Measurements from ENCODE around the gene NT5M. TPM values are rescaled to one million over a fixed set of nuclear protein-coding genes. Genes with fewer than 3 reads are reported as not detected.
"Not testable (repeated sequence)": the region's sequence is repeated elsewhere in the genome, so short reads cannot be mapped to it uniquely, and the experiment has no call there.

The NT5M gene
- 8.2 TPM for total RNA-seq (ENCODE audit: unreplicated experiment)
- long read RNA-seq, partial matches to known transcripts, result 0 of 2 reads
- long read RNA-seq, other reads (novel, unspliced or antisense), result 0 of 2 reads

DNA sequence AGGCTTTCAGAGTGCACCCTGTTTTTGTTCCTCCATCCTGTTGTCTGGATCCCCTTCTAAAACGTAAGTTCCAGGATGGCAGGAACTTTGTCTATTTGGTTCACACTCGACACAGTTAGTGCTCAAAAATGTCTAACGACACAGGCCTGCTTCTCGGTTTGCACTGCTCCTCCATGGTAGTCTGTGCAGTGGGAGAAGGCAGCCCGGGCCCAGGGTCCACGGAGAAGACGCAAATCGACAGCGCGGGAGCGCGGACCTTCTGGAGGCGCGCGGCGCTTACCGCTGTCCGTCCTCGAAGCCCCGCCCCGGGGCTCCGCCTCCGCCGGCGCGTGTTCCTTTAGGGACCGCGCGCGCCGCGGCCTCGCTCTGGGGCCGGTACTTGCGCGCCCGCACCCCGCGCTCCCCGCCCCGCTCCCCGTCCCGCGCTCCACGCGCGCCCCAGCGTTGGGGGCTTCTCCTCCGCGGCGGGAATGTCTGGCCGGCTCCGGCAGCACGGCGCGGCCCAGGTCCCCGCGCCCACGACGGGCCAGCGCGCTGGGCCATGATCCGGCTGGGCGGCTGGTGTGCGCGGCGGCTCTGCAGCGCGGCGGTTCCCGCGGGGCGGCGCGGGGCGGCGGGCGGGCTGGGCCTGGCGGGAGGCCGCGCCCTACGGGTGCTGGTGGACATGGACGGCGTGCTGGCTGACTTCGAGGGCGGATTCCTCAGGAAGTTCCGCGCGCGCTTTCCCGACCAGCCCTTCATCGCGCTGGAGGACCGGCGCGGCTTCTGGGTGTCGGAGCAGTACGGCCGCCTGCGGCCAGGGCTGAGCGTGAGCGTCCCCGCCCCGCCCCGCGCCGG lies at the start of gene NT5M:
Gene NT5M, plus strand, starts transcription at position 364 of the 837 bp plus-strand sequence. Its CDS starts 178 bp downstream, at position 542.
- Mint-ChIP-seq H3K36me3 (ENCODE audit: unreplicated experiment) (no peaks in the 10 kb centered on the region), H3K27ac (ENCODE audit: unreplicated experiment) (peak within 1 kb of the TSS; percentile 83), H3K9me3 (ENCODE audit: unreplicated experiment) (peaks cover 2% of the 10 kb centered on the region), H3K4me3 (ENCODE audit: unreplicated experiment) (peak within 1 kb of the TSS; percentile 90), H3K27me3 (ENCODE audit: unreplicated experiment) (no peaks in the 10 kb centered on the region), H3K4me1 (ENCODE audit: low read depth, unreplicated experiment) (peaks cover 7% of the 10 kb centered on the region)
- TF ChIP-seq, protein P1, sequence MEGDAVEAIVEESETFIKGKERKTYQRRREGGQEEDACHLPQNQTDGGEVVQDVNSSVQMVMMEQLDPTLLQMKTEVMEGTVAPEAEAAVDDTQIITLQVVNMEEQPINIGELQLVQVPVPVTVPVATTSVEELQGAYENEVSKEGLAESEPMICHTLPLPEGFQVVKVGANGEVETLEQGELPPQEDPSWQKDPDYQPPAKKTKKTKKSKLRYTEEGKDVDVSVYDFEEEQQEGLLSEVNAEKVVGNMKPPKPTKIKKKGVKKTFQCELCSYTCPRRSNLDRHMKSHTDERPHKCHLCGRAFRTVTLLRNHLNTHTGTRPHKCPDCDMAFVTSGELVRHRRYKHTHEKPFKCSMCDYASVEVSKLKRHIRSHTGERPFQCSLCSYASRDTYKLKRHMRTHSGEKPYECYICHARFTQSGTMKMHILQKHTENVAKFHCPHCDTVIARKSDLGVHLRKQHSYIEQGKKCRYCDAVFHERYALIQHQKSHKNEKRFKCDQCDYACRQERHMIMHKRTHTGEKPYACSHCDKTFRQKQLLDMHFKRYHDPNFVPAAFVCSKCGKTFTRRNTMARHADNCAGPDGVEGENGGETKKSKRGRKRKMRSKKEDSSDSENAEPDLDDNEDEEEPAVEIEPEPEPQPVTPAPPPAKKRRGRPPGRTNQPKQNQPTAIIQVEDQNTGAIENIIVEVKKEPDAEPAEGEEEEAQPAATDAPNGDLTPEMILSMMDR (IDR thresholded peaks at IDR 0.05; ENCODE audit: partially characterized antibody, unreplicated experiment), result no peak
- DNase-seq, result peak; percentile 82

DNA sequence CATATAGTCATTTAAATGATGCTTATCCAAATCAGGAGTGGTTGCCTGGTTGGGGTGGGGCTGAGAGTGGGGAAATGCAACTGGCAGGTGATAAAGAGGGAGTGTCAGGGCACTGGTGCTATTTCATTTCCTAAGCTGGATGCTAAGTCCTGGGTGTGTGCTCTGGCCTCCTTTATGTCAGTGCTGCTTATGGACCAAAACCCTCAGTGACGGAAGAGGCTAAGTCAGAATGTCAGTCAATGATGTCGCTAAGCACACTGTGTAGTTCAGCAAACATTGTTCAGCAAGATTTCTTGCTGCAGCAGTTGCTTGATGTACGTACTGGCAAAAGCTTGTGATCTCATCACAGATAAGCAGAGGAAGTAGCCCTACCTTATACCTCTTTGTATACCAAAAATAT lies 49.8 kb upstream of the NT5M start:
- Mint-ChIP-seq H3K9me3 (ENCODE audit: unreplicated experiment) (peaks cover 1% of the 10 kb centered on the region), H3K36me3 (ENCODE audit: unreplicated experiment) (no peaks in the 10 kb centered on the region)

DNA sequence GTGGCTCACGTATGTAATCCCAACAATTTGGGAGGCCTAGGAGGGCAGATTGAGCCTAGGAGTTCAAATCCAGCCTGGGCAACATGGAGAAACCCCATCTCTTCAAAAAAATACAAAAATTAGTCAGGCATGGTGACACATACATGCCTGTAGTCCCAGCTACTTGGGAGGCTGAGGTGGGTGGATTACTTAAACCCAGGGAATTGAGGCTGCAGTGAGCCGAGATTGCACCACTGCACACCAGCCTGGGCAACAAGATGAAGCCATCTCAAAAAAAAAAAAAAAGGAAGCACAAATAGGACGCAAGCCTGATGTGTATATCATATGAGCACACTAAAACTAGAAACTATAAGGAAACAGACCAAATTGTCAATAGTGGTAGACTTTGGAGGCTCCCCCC lies 49.1 kb upstream of the NT5M start:
- Mint-ChIP-seq H3K27ac (ENCODE audit: unreplicated experiment) (no peak overlapping the region), H3K27me3 (ENCODE audit: unreplicated experiment) (peaks cover 2% of the 10 kb centered on the region), H3K36me3 (ENCODE audit: unreplicated experiment) (no peaks in the 10 kb centered on the region), H3K4me3 (ENCODE audit: unreplicated experiment) (no peak overlapping the region), H3K4me1 (ENCODE audit: low read depth, unreplicated experiment) (peaks cover 4% of the 10 kb centered on the region), H3K9me3 (ENCODE audit: unreplicated experiment) (peaks cover 3% of the 10 kb centered on the region)
- TF ChIP-seq, protein P1 (IDR thresholded peaks at IDR 0.05; ENCODE audit: partially characterized antibody, unreplicated experiment), result no peak
- no peak for DNase-seq

More for the DNA sequence above, 49.8 kb upstream of the NT5M start:
- TF ChIP-seq, protein P1 (IDR thresholded peaks at IDR 0.05; ENCODE audit: partially characterized antibody, unreplicated experiment), result no peak
- H3K4me3 Mint-ChIP-seq (ENCODE audit: unreplicated experiment), result peak overlapping the region; percentile 15
- peaks cover 2% of the 10 kb centered on the region for H3K27me3 Mint-ChIP-seq (ENCODE audit: unreplicated experiment)
- no peaks in the 10 kb centered on the region for H3K4me1 Mint-ChIP-seq (ENCODE audit: low read depth, unreplicated experiment)
- no peak for DNase-seq
- peak overlapping the region; percentile 23 for H3K27ac Mint-ChIP-seq (ENCODE audit: unreplicated experiment)

DNA sequence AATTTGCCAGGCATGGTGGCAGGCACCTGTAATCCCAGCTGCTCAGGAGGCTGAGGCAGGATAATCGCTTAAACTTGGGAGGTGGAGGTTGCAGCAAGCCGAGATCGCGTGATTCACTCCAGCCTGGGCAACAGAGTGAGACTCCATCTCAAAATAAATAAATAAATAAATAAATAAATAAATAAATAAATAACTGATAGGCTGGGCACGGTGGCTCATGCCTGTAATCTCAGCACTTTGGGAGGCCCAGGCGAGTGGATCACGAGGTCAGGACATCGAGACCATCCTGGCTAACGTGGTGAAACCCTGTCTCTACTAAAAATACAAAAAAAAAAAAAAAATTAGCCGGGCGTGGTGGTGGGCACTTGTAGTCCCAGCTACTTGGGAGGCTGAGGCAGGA lies 47.5 kb upstream of the NT5M start:
- H3K27me3 Mint-ChIP-seq (ENCODE audit: unreplicated experiment); H3K4me3 Mint-ChIP-seq (ENCODE audit: unreplicated experiment); H3K27ac Mint-ChIP-seq (ENCODE audit: unreplicated experiment); H3K36me3 Mint-ChIP-seq (ENCODE audit: unreplicated experiment); DNase-seq; H3K9me3 Mint-ChIP-seq (ENCODE audit: unreplicated experiment); H3K4me1 Mint-ChIP-seq (ENCODE audit: low read depth, unreplicated experiment): not testable (repeated sequence)

DNA sequence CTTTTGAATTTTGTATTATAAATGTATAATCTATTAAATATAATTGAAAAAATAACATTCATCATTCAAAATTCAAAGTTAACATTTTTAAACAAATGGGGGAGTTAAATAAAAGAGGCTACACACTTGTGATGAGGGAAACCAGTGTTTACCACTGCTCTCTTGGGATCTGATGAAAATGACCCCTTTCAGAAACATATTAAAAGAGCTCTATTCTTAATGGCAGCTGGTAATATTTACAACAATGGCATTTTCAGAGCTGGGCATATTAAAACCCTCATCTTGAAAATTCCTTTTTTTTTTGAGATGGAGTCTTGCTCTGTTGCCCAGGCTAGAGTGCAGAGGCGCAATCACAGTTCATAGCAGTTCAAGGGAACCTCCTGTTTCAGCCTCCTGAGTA lies 46.9 kb upstream of the NT5M start:
- TF ChIP-seq, protein P1 (IDR thresholded peaks at IDR 0.05; ENCODE audit: partially characterized antibody, unreplicated experiment), result no peak
- peaks cover 2% of the 10 kb centered on the region for H3K27me3 Mint-ChIP-seq (ENCODE audit: unreplicated experiment)
- peaks cover 8% of the 10 kb centered on the region for H3K4me1 Mint-ChIP-seq (ENCODE audit: low read depth, unreplicated experiment)

More for the DNA sequence above, 46.9 kb upstream of the NT5M start:
- no peak overlapping the region for H3K4me3 Mint-ChIP-seq (ENCODE audit: unreplicated experiment)
- H3K9me3 Mint-ChIP-seq (ENCODE audit: unreplicated experiment), result peaks cover 4% of the 10 kb centered on the region
- H3K36me3 Mint-ChIP-seq (ENCODE audit: unreplicated experiment), result no peaks in the 10 kb centered on the region
- DNase-seq, result no peak
- H3K27ac Mint-ChIP-seq (ENCODE audit: unreplicated experiment), result no peak overlapping the region
